ENCODE results near the gene KAZN.

GRCh38 chr1:14994841-14995437 lies 396.5 kb downstream of the KAZN start:
- TF ChIP-seq CTCF (IDR thresholded peaks at IDR 0.05) (no peak), POLR2A (IDR thresholded peaks at IDR 0.05) (no peak)

Data from testis (tissue), 2 donors.